HG02870 (cell line): Measurements from ENCODE around the gene MAPK8IP2.

Experiments used
- ATAC-seq: cut with Tn5 transposase; IDR thresholded peaks from one replicate; pipeline ENCODE4 v1.9.1; 2021; ENCODE audit warnings: mild to moderate bottlenecking, moderate library complexity; ENCODE audit not compliant: unreplicated experiment

MAPK8IP2 gene

GRCh38 chr22:50600538-50600937 is at the start of gene MAPK8IP2:
TSS of gene MAPK8IP2 (plus strand) at chr22:50600793. CDS start at chr22:50600819, 26 bp downstream.
- ATAC-seq, result no peak

GRCh38 chr22:50551160-50551752 is 49.3 kb upstream of the MAPK8IP2 start:
- ATAC-seq, result no peak

- ATAC-seq, result no peak
Measured at GRCh38 chr22:50553310-50553709, 47.3 kb upstream of the MAPK8IP2 start.

- ATAC-seq, result no peak
Measured at GRCh38 chr22:50556703-50557102, 43.9 kb upstream of the MAPK8IP2 start.

GRCh38 chr22:50560034-50560433 is 40.6 kb upstream of the MAPK8IP2 start:
- ATAC-seq, result no peak

GRCh38 chr22:50561401-50562358 is 38.9 kb upstream of the MAPK8IP2 start:
- no peak for ATAC-seq

- peak; percentile 96 for ATAC-seq
Measured at GRCh38 chr22:50562523-50563412, 37.8 kb upstream of the MAPK8IP2 start, which contains the start of gene SYCE3. TSS of gene SYCE3 (minus strand) at chr22:50562919. CDS start at chr22:50556405, 6,514 bp downstream.

GRCh38 chr22:50563413-50564160 is 37.0 kb upstream of the MAPK8IP2 start:
- ATAC-seq, result no peak

GRCh38 chr22:50564289-50564688 is 36.3 kb upstream of the MAPK8IP2 start:
- no peak for ATAC-seq

GRCh38 chr22:50567721-50568252 is 32.8 kb upstream of the MAPK8IP2 start:
- ATAC-seq, result no peak

- no peak for ATAC-seq
Measured at GRCh38 chr22:50568626-50569025, 32.0 kb upstream of the MAPK8IP2 start.

GRCh38 chr22:50569041-50569459 is 31.5 kb upstream of the MAPK8IP2 start:
- ATAC-seq, result no peak

- no peak for ATAC-seq
Measured at GRCh38 chr22:50569896-50570535, 30.6 kb upstream of the MAPK8IP2 start.

GRCh38 chr22:50570861-50571260 is 29.7 kb upstream of the MAPK8IP2 start:
- no peak for ATAC-seq

GRCh38 chr22:50571264-50572175 is 29.1 kb upstream of the MAPK8IP2 start:
- ATAC-seq, result no peak

- no peak for ATAC-seq
Measured at GRCh38 chr22:50572965-50573364, 27.6 kb upstream of the MAPK8IP2 start.

- no peak for ATAC-seq
Measured at GRCh38 chr22:50573491-50574382, 26.9 kb upstream of the MAPK8IP2 start.
